ENCODE results near the gene LBHD2. TPM values are rescaled to one million over a fixed set of nuclear protein-coding genes. Genes with fewer than 3 reads are reported as not detected.

The LBHD2 gene
- total and polyA plus RNA-seq, 2 of the 8 experiments (the other 6 are each of a cell fraction or from before 2014, with no cell fraction given) = not detected

- TF ChIP-seq, protein P1, sequence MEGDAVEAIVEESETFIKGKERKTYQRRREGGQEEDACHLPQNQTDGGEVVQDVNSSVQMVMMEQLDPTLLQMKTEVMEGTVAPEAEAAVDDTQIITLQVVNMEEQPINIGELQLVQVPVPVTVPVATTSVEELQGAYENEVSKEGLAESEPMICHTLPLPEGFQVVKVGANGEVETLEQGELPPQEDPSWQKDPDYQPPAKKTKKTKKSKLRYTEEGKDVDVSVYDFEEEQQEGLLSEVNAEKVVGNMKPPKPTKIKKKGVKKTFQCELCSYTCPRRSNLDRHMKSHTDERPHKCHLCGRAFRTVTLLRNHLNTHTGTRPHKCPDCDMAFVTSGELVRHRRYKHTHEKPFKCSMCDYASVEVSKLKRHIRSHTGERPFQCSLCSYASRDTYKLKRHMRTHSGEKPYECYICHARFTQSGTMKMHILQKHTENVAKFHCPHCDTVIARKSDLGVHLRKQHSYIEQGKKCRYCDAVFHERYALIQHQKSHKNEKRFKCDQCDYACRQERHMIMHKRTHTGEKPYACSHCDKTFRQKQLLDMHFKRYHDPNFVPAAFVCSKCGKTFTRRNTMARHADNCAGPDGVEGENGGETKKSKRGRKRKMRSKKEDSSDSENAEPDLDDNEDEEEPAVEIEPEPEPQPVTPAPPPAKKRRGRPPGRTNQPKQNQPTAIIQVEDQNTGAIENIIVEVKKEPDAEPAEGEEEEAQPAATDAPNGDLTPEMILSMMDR (IDR thresholded peaks at IDR 0.05; ENCODE audit: control extremely low read depth in 1 of 3, insufficient read depth in 1 of 3, low read depth in 1 of 3, low read length in 3 of 3) = no peak
- TF ChIP-seq SP1 (IDR thresholded peaks at IDR 0.05; ENCODE audit: low read depth, low read length) (no peak), KDM4A (IDR thresholded peaks at IDR 0.05; ENCODE audit: low read depth, low read length, severe bottlenecking) (no peak), EP300 (IDR thresholded peaks at IDR 0.05; ENCODE audit: borderline replicate concordance in 1 of 2, low read depth in 2 of 2, low read length in 2 of 2) (no peak), RFX5 (IDR thresholded peaks at IDR 0.05; ENCODE audit: borderline replicate concordance, low read depth, low read length) (no peak), RNF2 (IDR thresholded peaks at IDR 0.05; ENCODE audit: borderline replicate concordance, low read depth, low read length, missing control alignments, poor library complexity, severe bottlenecking) (no peak), SP4 (IDR thresholded peaks at IDR 0.05; ENCODE audit: low read length) (no peak), SUZ12 (IDR thresholded peaks at IDR 0.05; ENCODE audit: low read length) (no peak)
- TF ChIP-seq, protein P2, sequence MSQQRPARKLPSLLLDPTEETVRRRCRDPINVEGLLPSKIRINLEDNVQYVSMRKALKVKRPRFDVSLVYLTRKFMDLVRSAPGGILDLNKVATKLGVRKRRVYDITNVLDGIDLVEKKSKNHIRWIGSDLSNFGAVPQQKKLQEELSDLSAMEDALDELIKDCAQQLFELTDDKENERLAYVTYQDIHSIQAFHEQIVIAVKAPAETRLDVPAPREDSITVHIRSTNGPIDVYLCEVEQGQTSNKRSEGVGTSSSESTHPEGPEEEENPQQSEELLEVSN (IDR thresholded peaks at IDR 0.05) = no peak
Observed at GRCh38 chr14:103094406-103095209, 10.6 kb downstream of the LBHD2 start, which contains the start of gene EXOC3L4 (continued).
